Measurements from ENCODE around the gene TOM1L2.

TOM1L2 gene

DNA sequence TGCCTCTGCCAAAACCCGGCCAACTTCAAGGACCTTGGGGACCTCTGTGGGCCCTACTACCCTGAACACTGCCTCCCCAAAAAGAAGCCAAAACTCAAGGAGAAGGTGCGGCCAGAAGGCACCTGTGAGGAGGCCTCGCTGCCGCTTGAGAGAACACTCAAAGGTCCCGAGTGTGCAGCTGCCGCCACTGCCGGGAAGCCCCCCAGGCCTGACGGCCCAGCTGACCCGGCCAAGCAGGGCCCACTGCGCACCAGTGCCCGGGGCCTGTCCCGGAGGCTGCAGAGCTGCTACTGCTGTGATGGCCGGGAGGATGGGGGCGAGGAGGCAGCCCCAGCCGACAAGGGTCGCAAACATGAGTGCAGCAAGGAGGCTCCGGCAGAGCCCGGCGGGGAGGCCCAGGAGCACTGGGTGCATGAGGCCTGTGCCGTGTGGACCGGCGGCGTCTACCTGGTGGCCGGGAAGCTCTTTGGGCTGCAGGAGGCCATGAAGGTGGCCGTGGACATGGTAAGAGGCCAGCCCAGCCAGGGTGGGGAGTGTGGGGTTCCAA lies 174.1 kb downstream of the TOM1L2 start:
- DNase-seq, result no peak

DNA sequence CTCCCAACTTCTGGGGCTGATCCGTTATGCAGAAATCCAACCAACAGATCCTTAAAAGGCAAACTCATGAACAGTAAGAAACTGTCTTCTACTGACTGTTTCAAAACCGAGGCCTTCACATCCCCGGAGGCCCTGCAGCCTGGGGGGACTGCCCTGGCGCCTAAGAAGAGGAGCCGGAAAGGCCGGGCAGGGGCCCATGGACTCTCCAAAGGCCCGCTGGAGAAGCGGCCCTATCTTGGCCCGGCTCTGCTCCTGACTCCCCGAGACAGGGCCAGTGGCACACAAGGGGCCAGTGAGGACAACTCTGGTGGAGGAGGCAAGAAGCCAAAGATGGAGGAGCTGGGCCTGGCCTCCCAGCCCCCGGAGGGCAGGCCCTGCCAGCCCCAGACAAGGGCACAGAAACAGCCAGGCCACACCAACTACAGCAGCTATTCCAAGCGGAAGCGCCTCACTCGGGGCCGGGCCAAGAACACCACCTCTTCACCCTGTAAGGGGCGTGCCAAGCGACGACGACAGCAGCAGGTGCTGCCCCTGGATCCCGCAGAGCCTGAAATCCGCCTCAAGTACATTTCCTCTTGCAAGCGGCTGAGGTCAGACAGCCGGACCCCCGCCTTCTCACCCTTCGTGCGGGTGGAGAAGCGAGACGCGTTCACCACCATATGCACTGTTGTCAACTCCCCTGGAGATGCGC lies 174.9 kb downstream of the TOM1L2 start:
- DNase-seq, result no peak

DNA sequence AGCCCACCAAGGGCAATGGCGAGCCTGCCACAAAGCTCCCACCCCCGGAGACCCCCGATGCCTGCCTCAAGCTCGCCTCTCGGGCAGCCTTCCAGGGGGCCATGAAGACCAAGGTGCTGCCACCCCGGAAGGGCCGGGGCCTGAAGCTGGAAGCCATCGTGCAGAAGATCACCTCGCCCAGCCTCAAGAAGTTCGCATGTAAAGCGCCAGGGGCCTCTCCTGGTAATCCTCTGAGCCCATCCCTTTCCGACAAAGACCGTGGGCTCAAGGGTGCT lies 175.5 kb downstream of the TOM1L2 start:
- DNase-seq, result no peak

DNA sequence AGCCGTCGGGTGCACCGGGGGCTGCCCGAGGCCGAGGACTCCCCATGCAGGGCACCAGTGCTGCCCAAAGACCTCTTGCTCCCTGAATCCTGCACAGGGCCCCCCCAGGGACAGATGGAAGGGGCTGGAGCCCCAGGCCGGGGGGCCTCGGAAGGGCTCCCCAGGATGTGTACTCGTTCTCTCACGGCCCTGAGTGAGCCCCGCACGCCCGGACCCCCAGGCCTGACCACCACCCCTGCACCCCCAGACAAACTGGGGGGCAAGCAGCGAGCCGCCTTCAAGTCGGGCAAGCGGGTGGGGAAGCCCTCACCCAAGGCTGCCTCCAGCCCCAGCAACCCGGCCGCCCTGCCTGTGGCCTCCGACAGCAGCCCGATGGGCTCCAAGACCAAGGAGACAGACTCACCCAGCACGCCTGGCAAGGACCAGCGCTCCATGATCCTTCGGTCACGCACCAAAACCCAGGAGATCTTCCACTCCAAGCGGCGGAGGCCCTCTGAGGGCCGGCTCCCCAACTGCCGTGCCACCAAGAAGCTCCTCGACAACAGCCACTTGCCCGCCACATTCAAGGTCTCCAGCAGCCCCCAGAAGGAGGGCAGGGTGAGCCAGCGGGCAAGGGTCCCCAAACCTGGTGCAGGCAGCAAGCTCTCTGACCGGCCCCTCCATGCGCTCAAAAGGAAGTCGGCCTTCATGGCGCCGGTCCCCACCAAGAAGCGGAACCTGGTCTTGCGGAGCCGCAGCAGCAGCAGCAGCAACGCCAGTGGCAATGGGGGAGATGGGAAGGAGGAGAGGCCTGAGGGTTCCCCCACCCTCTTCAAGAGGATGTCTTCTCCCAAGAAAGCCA lies 176.0 kb downstream of the TOM1L2 start:
- DNase-seq, result no peak

DNA sequence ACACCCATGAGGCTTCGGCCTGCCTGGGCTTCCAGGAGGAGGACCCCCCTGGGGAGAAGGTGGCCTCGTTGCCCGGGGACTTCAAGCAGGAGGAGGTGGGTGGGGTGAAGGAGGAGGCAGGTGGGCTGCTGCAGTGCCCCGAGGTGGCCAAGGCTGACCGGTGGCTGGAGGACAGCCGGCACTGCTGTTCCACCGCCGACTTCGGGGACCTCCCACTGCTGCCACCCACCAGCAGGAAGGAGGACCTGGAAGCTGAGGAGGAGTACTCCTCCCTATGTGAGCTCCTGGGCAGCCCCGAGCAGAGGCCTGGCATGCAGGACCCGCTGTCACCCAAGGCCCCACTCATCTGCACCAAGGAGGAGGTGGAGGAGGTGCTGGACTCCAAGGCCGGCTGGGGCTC lies 176.9 kb downstream of the TOM1L2 start:
- no peak for DNase-seq

DNA sequence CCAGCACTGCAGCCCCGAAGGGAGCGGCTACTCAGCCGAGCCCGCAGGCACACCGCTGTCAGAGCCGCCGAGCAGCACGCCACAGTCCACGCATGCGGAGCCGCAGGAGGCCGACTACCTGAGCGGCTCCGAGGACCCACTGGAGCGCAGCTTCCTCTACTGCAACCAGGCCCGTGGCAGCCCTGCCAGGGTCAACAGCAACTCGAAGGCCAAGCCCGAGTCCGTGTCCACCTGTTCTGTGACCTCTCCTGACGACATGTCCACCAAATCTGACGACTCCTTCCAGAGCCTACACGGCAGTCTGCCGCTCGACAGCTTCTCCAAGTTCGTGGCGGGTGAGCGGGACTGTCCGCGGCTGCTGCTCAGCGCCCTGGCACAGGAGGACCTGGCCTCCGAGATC lies 177.8 kb downstream of the TOM1L2 start:
- no peak for DNase-seq
